SW480 (cell line): ENCODE measurements around the gene GATAD1.
"Not testable (repeated sequence)": the region's sequence is repeated elsewhere in the genome, so short reads cannot be mapped to it uniquely, and the experiment has no call there.

Experiments
- DNase-seq: peaks from one replicate; pipeline ENCODE4 v3.0.0-alpha.2; 2016; ENCODE audit warnings: low spot score

Gene GATAD1

GRCh38 chr7:92483624-92484023 lies 36.3 kb downstream of the GATAD1 start:
- DNase-seq = not testable (repeated sequence)

- not testable (repeated sequence) for DNase-seq
Measured at GRCh38 chr7:92484226-92484625, 36.9 kb downstream of the GATAD1 start.

GRCh38 chr7:92485267-92485892 lies 38.1 kb downstream of the GATAD1 start:
- no peak for DNase-seq

GRCh38 chr7:92485974-92486373 lies 38.7 kb downstream of the GATAD1 start:
- no peak for DNase-seq

GRCh38 chr7:92487804-92488203 lies 40.5 kb downstream of the GATAD1 start:
- DNase-seq = no peak

- DNase-seq = no peak
Measured at GRCh38 chr7:92489634-92490033, 42.4 kb downstream of the GATAD1 start.

GRCh38 chr7:92496876-92497275 lies 49.6 kb downstream of the GATAD1 start:
- no peak for DNase-seq

- DNase-seq = no peak
Measured at GRCh38 chr7:92498557-92498956, 51.3 kb downstream of the GATAD1 start.

GRCh38 chr7:92503767-92504166 lies 56.5 kb downstream of the GATAD1 start:
- no peak for DNase-seq

- no peak for DNase-seq
Measured at GRCh38 chr7:92504563-92504962, 57.3 kb downstream of the GATAD1 start.

GRCh38 chr7:92506363-92506762 lies 59.1 kb downstream of the GATAD1 start:
- no peak for DNase-seq

- DNase-seq = no peak
Measured at GRCh38 chr7:92508946-92509345, 61.7 kb downstream of the GATAD1 start.
